HG03097 (cell line): ENCODE data around the gene CAMK2N1.
"Not testable (repeated sequence)": the region's sequence is repeated elsewhere in the genome, so short reads cannot be mapped to it uniquely, and the experiment has no call there.

Experiments used
- ATAC-seq: cut with Tn5 transposase; IDR thresholded peaks from one replicate; pipeline ENCODE4 v1.9.1; 2021; ENCODE audit not compliant: unreplicated experiment, low FRiP score

CAMK2N1 gene

DNA sequence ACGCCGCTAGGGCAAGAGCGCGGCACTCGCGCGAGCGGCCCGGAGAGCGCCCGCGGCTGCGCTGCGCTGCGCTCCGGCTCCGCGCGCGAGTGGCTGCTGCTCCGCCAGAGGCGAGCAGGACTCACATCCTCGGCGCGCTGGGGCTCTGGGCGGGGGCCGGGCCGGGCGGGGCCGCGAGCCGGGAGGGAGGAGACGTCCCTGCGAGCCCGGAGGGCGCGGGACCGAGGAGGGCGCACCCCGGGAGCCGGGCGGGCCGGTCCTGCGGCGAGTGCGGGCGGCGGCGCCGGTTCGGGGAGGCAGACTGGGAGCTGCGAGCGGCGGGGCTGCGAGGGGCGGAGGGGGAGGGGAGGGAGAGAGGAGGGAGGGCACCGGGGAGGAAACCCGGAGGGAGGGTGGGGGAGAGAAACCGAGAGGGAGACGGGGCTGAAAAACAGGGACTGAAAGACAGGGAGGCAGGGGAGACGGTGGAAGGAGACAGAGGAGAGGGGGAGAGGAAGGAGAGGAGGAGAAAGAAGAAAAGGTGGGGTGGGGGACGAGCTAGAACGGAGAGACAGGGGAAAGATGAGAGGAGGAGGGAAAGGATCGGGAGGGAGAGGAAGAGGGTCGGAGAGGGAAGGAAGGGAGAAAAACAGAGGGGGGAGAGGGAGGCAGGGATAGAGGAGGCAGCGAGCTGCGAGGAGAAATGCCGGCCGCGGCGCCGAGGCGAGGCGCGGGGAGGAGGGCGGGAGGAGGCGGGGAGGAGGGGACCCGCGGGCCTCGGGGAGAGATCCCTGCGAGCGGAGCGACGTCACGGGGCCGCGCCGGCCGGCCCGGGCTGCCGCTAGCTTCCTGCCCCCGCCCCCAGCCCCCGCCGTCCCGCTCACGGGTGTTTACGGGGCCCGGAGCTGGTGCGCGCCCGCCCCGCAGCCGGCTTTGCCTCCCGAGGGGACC is at the start of gene CAMK2N1:
Gene CAMK2N1 (minus strand): TSS at position 684 of the 930 bp plus-strand sequence. CDS start 831 bp downstream, outside the sequence.
- ATAC-seq = no peak

DNA sequence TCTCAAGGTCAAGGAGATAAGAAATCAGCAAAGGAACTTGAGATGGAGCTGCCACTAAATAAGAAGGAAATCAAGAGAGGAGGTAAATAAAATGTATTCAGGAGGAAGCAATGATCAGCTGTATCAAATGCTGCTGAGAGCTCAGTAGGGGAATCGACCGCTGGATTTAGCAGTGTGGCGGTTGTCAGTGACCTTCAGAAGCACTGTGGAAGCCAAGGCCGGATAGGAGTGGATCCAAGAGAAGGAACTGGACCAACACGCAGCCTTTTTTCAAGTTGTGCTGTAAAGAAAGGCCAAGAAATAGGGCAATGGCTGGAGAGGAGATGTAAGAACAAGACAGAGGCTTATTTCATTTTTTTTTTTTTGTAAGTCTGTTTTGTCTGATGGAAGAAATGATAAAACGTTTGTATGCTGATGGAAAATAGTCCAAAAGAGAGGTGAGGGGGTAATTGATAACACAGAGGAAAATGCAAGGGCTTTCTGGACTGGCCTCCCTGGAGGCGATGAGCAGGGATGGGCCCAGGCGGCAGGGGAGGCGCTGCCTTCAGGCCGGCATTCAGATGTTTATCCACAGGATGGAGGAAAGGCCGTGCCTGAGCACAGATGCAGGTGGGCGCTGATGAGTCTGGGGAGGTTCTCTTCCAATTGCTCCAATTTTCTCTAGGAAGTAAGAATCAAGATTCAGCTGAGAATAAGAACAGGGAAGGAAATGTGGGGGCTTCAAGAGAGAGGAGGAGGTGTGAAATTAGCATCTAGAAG is 48.8 kb upstream of the CAMK2N1 start:
- no peak for ATAC-seq

DNA sequence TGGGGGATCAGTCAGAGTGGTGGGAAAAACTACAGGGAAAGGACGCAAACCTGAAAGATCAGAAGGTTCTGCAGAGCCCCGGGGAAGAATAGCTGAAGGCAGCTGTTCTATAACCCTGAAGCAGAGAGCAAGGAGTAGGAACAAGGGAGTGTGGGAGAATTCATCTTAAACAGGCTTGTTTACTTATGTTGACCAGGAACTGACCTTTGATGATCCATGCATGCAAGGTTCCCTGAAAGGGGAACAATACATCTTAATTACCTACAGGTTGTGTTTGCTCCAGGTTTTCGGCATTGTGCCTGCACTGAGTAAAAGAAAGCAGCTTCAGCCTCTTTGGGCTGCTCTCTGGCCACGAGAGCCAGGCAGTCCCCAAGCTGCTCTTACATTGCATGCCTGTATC is 47.6 kb upstream of the CAMK2N1 start:
- ATAC-seq = no peak

DNA sequence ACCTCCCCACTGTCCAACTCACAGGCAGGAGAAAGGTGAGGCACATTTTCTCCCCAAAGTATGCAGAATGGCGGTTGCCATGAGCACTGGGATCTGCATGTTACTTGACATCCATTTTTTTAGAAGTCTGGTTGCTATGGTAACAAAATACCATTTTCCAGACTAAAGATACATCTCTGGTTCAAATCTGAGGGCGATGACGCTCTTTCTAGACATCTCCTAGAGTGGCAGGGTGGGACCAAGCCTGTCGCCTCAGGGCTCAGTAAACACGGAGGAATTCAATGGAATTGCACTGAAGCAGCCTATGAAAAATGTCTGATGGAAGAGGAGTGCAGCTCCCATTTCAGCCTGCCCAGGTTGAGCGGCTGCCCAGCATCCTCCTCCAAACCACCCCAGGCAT is 44.9 kb upstream of the CAMK2N1 start:
- ATAC-seq = no peak

DNA sequence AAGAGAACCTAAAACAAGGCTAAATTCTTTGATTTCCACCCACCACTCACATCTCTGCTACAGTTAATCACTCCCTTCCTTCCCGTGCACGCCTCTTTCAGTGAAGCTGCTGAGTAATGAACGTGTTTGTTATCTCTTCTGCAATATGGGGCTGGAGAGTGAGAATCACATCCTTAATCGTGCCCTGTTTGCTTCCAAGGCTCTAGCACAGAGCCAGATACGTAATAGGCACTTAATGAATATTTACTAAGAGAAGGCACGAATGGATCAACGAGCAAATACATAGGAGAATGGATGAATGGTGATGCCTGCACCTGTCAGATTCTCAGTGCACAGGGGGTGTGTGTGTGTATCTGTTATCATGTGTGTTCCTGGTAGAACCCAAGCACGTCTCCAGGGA is 44.3 kb upstream of the CAMK2N1 start:
- no peak for ATAC-seq

DNA sequence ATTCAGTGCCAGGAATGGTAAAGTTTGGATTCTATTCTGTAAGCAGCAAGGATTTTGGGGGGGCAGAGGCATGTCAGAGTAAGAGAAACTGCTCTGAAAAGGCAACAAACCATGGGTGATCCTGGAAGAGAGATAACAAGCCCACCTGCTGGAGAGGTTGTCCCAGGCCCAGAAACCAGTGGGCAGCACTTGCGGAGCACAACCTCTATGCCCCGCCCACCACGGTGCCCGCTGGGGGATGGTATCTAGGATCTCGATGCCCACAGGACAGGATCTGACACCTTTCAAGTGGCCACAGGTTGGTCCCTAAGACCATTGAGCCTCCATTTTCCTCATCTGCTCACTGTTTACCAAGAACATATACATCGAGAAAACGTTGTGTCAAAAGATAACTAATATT is 42.2 kb upstream of the CAMK2N1 start:
- ATAC-seq = no peak

DNA sequence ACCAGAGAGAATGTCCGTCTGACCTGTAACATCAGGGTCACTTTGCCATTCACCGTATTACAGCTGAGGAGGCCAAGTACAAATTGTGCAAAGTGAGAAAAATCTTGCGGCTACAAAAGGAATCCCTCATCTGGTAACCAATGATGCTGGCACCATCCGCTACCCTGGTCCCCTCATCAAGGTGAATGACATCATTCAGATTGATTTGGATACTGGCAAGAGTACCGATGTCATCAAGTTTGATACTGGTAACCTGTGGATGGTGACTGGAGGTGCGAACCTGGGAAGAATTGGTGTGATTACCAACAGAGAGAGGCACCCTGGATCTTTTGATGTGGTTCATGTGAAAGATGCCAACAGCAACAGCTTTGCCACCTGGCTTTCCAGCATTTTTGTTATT is 40.3 kb upstream of the CAMK2N1 start:
- no peak for ATAC-seq

DNA sequence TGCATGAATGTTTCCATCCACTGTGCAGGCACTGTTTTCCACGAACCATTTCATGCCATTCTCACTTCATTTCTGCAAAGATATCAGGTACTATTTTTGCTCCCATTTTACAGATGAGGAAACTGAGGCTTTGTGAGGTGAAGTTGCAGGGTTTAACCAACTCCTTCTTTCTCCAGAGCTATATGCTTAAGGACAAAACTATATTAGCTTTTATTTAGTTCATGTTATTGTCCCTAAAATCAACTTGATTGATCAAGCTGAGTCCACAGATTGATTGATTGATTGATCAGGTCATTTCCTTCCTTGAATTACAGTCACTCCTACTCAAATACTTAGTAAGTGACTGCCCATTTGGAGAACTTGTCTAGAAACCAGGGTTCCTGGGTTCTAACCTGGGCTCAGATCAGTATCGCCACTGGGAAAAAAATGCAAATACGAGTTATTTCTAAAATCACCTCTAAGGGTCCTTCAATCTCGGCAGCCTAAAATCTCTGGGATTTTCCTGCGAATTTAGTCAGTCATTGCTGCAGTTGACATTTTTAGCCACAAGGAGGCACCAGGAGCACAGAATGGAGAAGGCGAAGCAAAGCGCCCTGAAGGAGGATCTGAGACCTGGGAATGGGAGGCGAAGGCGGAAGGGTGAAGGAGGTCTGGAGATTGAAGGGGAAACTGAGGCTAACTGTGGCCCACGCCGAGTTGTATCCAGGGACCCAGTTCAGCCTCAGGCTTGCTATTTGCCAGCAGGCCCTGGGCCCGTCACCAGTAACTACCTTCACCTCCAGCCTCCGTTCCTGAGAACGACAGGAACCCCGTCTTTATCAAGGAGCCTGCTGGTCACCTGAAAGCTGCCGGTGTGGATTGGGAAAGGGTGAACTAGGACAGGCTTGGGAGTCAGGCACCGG is 36.2 kb upstream of the CAMK2N1 start:
- no peak for ATAC-seq

DNA sequence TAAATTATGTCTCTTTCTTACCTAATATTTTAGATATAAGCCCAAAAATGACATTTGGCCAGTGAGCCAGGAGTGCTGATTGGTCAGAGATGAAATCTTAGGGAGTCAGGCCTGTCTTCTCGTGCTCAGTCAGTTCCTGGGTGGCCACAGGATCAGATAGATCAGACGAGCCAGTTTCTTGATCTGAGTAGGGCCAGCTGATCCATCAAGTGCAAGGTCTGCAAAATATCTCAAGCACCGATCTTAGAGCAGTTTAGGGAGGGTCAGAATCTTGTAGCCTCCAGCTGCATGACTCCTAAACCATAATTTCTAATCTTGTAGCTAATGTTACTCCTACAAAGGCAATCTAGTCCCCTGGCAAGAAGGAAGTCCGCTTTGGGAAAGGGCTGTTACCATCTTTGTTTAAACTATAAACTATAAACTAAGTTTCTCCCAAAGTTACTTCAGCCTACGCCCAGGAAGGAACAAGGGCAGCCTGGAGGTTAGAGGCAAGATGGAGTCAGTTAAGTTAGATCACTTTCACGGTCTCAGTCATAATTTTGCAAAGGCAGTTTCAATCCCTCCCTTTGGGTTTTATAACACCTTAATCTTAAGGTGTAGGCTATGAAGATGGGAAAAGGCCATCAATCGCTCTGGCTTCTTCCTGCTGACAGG is 33.7 kb upstream of the CAMK2N1 start:
- ATAC-seq = not testable (repeated sequence)

DNA sequence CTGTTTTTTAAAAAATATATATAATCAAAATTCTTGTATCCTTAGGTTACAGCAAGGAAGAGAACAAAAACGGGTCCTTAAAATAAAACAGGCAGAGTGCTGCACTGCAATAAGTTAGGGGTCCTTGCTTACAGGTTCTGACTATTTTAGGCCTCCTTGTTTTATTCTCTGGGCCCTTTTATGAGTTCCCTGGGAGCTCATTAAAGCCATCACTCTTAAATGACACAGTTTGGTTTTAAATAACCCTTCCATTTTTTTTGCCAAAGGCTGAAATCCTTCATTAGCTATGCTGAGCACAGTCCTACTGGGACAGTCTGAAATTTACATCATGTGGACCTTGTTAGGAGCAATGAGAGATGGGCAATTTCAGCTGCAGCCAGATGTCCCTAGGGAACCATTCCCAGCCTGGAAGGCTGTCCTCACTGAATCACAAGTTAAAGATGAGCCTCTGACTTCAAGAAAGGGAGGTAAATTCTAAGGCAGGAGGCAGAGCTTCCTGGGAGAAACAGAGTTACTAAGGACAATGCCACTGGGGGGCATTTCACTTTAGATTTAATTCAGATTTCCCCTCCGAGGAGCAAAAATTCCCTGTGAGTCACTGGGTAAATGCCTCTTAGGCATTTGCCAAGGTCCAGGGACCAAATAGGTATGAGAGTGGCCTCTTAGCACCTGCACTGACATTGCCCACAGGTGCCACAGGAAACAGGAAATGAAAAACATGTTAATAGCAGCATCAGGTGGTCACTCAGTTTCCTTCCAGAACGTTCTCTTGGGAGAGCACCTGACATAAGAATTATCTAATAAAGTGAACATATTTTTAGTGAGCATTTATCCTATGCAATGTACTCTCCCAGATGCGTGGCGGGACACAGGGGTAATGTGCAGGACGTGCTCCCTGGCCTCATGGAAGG is 25.8 kb upstream of the CAMK2N1 start:
- no peak for ATAC-seq

DNA sequence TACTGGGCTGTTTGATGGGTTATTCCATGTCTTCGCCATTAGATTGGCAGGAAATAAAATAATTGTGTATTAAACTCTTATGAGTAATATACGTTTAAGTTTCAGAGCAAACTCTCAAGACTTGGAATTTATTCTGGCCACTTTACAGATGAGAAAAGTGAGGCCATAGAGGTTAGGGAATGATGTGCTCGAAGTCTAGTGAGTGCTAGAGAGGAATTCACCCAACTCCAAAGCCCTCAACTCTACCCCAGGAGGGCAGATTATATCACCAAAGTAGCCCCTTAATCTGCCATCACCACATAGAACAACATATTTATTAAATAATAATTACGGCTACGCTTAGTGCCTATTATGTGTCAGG is 22.4 kb upstream of the CAMK2N1 start:
- no peak for ATAC-seq

DNA sequence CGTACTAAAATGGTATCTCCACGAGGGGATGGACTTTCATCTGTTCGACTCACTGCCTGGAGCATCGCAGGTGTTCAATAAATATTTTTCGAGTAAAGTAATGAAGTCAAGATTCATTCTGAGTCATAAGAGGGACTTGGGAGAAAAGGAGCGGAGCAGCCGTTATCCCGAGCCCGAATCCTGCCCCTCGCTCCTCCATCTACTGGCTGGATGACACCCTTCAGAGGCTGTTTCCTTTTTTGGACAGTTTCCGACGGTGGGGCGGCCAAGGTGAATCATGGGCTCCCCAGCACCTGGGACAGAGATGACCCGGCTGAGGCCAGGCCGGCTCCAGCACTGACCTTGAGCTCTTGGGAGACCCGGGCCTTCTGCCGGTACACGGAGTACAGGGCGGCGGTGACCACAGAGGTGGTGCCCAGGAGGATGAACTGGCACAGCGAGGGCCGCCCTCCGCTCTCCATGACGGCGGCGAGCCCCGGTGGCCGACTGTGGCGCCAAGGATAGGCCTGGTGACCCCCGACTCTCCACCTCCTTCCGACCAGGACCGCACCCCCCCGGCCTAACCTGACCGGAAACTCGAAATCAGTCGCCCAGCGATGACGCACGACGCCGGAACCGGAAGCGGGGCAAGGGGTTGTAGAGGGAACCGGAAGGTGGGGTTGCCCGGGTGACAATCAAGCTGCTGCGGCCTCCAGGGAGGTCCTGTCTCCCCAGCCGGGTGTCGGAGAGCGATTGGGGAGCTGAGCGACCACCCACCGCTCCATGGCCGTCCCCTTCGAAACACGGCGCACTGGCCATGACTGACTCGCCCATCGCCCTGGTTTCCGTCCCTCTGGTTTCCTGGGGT is 21.8 kb upstream of the CAMK2N1 start, which contains the start of gene MUL1:
Gene MUL1 (minus strand): TSS at position 588 of the 847 bp plus-strand sequence. CDS start 127 bp downstream, at position 461.
- ATAC-seq = peak; percentile 79

DNA sequence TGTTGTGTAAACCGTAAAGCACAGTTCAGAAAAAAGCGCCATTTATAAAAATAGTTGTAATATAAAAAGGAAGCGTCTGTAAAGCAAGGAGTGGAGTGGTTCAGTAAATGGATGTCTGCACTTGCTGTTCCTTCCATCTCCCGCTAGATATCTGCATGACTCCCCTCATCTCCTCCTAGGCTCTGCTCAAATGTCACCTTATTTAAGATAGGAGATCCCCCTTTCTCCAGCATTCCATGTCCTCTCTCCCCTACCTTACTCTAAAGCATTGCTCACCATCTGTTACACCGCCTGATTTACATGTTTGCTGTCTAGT is 21.2 kb upstream of the CAMK2N1 start:
- peak; percentile 13 for ATAC-seq

DNA sequence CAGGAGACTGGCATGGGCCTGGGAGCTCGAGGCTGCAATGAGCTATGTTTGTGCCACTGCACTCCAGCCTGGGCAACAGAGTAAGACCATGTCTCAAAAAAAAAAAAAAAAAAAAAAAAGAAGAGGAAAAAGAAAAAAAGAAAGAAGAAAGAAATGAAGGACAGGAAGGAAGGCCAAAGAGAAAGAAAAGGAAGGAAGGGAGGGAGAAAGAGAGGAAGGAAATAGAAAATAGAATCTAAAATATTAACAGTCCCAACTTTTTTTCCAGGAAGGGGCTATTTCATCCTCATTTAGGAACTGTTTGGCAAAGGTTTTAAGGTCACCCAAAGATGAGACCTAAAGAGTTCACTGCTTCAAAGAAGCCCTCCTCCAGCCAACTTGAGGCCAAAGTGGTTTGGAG is 19.5 kb upstream of the CAMK2N1 start:
- no peak for ATAC-seq

DNA sequence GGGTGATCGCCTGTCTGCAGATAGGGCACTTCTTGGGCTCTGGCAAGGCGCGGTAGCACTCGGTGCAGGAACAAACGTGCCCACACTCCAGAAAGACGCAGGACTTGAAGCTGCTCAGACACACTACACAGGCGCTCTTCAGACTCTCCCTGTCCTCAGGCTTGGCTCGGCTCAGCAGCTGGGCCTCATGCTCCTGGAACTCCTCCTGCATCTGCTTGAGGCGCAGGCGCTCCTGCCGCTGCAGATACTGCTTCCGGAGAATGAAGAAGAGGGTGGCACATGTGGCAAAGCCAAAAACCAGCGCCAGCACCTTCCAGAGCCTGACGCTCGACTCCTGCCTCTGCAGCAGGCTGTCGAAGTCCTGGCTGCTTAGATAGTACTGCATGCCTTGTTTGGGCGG is 14.7 kb upstream of the CAMK2N1 start:
- no peak for ATAC-seq

DNA sequence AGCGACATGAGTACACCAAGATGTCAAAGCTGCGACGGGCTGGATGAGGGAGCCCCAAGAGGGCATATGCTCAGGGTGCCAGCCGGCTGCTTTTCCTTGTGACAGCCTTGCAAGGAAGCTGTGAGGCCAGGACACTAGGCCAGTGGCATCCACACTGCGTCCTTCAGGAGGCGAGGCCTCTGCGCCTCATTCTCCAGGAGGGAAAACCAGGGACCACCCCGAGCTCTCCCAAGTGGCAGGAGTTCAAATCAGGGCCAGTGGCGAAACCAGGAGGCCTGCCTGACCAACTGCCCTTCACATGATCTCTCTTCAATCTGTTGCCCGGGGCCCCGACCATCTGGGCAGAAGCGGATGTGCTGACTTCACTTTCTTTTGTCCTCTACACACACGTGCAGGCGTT is 13.7 kb upstream of the CAMK2N1 start:
- ATAC-seq = no peak

DNA sequence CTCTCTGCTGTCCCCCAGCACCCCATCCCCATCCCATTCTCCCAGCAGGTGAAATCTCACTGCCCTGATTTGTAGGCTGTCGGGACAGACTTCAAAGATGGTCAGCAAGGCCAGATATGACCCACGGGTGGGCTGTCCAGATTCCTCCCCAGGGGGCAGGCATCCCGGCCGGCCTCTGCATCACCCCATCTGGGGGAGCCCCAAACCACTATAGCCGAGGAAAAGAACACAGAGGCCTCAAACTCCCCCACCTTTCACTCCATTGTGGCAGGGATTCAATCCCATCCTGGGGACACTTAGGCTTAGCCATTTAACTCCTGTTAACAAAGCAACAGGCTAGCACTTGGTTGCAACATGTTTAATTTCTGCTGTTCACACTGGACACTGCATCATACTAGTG is 13.1 kb upstream of the CAMK2N1 start:
- ATAC-seq = no peak

DNA sequence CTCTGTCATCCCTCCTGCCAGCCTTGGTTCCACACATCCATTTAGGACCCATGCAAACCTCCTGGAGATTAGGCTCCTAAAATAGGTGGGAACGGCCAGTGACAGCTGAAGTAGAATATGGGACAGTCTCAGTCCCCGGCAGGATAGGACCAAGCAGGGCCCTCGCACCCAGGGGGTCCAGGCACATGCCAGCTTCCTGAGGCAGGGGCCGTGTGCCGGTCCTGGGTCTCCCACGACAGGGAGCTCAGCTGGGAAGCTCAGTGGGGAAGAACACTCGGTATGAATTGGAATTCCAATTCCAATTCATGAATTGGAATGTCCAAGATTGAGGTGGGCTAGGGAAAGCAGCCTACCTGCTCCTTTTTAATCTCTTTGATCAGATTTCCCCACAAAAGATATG is 12.1 kb upstream of the CAMK2N1 start:
- no peak for ATAC-seq
